Ovary (tissue), 9 donors: ENCODE results near the gene PDXDC1. TPM values are rescaled to one million over a fixed set of nuclear protein-coding genes. Genes with fewer than 3 reads are reported as not detected.
"Not testable (repeated sequence)": the region's sequence is repeated elsewhere in the genome, so short reads cannot be mapped to it uniquely, and the experiment has no call there.

Experiments used
- DNase-seq, 5 donors: peaks; one replicate each; pipeline ENCODE4 v3.0.0-alpha.2; 2019 to 2020
- H3K27ac ChIP-seq, 2 donors: fragments of 200-600 bp; one replicate each; pipeline versions ENCODE4 v1.5.1 to v1.8.0; 2019 to 2022
- H3K27me3 ChIP-seq: fragments of 200-600 bp; one replicate; pipeline ENCODE4 v1.8.0; 2022
- H3K36me3 ChIP-seq: fragments of 200-600 bp; sonication (generic); one replicate; pipeline ENCODE4 v1.5.1; 2019
- H3K4me1 ChIP-seq: one replicate; pipeline ENCODE4 v1.8.1; 2013; ENCODE audit warnings: mild to moderate bottlenecking, moderate library complexity; ENCODE audit not compliant: insufficient read depth
- H3K4me3 ChIP-seq: fragments of 200-600 bp; sonication (generic); one replicate; pipeline ENCODE4 v1.5.1; 2017
- H3K9me3 ChIP-seq, 2 donors: fragments of 200-600 bp in 1 of 2; sonication (generic) in 1 of 2; one replicate each; pipeline versions ENCODE4 v1.5.1 to v1.8.1; 2013 to 2019; ENCODE audit warnings: mild to moderate bottlenecking in 1 of 2, moderate library complexity in 1 of 2
- POLR2A ChIP-seq: fragments of 450-650 bp; IDR thresholded peaks from one replicate; pipeline ENCODE4 v1.6.1; 2017; ENCODE audit warnings: antibody characterized with exemption, mild to moderate bottlenecking, moderate library complexity
- WGBS, 3 donors: extraction: QIAGEN DNeasy Blood & Tissue Kit in 1 of 3; methylation state at CpG; one replicate each; pipeline versions ENCODE4 v1.1.5 to v1.1.7; 2013 to 2017; 5-methylcytosine and 5-hydroxymethylcytosine counted together
- intact Hi-C, 4 donors: fragments of 100-400 bp; cut with DNase I; formaldehyde crosslinking; loops; one replicate each; pipeline versions ENCODE4 v1.11.0 to v1.15.1; 2022 to 2023
- polyA plus RNA-seq, 2 donors: library from polyadenylated mRNA; stranded (reverse); fragments of 200-250 nt in 1 of 2; fragments of 350-450 nt in 1 of 2; fragmentation: Illumina TruSeq in 1 of 2; extraction: RNeasy Lipid Tissue Mini Kit (QIAGEN cat#74804) in 1 of 2; gene quantifications; one replicate each; pipeline ENCODE4 v1.2.3, GENCODE V29; 2013 to 2014
- total RNA-seq, 7 donors: library from RNA; depleted of rRNA in 2 of 7; stranded (reverse); fragments of >200 nt in 2 of 7; fragmentation: NEBNext Ultra II Directional in 3 of 7; extraction: Animal tissue kit (Norgen Biotek cat#: 25700) in 3 of 7; gene quantifications; one replicate each; pipeline versions ENCODE4 v1.1.0 to v1.2.4, GENCODE V29; 2016 to 2023
- donor health status: DM: no; HTN: no; CAD: no; lungs with moderate emphysema.
- donor health status: DM: no; HTN: no; CAD: no.
- donor health status: Bipolar disorder and iron deficiency.
- donor health status: DM: yes; HTN: yes; CAD: no.
- donor health status: DM: no; HTN: no; CAD: no.
- donor health status: DM: yes; HTN: yes; CAD: no.

The PDXDC1 gene
- total and polyA plus RNA-seq, 9 donors = 36.9 to 69.3 (median 59.3) TPM

DNA sequence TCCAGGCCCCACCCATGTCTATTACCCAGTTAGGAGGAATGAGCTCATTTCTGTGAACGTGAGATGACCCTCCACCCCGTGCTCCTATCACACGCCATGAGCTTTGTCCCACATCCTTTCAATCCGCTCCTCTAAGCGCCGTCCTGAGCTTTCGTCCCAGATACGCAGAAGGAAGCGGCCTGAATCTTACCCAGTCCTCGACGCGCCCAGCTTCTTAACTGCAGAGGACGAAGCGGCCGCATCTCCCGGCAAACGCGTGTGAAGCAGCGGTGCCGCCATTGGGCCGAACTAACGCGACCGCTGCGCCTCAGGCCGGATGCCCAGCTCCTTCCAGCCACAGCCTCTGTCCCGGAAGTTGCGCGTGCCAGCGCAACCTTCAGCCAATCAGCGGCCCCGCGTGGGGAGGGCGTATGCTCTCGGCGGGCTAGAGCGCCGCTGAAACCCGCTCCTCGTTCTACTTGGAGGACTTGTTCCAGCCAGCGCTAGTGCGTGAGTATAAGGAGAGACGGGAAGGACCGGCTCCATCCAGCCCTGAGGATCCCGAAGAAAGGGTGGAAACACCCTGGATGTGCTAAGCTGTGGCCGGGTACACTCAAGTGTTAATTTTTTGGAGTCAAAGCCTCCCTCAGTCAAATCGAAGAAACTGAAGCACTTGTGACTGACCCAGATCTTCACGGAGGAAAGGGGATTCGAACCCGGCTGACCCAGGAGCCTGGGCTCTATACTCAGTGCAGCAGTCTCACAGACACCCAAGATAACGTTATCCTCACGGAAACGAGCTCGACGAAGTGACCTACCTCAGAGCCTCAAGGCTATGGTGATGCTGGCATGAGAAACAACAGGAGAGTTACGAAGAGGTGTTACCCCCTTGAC, 119.4 kb downstream of the PDXDC1 start, which contains the start of gene RRN3:
RRN3 (minus strand) TSS at position 318 of the 873 bp plus-strand sequence; CDS start at position 279, 39 bp downstream.
- H3K4me1 ChIP-seq, H3K27me3 ChIP-seq, H3K9me3 ChIP-seq, intact Hi-C loops, H3K36me3 ChIP-seq: not testable (repeated sequence)
- WGBS, 3 donors = 1 to 3% (median 2%) methylated on average over 53 to 56 of the region's 56 CpGs
- TF ChIP-seq POLR2A = peak; percentile 83
- H3K4me3 ChIP-seq = peak within 1 kb of the TSS; percentile 70
- DNase-seq = peak; percentile 91 to 96 (median 92)
- H3K27ac ChIP-seq = peak within 1 kb of the TSS in 1 of 2 donors; percentile 45

DNA sequence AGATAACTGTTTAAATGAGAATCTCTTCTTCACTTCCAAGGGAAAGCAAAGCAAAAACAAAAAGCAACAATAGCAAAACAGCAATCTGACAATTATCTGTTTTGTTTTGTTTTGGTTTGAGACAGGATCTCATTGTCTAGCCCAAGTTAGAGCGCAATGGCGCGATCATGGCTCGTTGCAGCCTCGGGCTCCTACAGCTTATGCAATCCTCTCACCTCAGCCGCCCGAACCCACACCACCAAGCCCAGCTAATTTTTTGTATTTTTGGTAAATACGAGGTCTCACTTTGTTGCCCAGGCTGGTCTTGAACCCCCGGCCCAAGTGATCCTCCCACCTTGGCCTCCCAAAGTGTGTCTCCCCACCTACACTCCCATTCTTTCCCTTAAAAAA, 121.8 kb downstream of the PDXDC1 start:
- DNase-seq, H3K36me3 ChIP-seq, H3K27me3 ChIP-seq, intact Hi-C loops, H3K4me1 ChIP-seq, H3K4me3 ChIP-seq, H3K9me3 ChIP-seq, H3K27ac ChIP-seq: not testable (repeated sequence)
- WGBS, 3 donors = 68 to 84% (median 83%) methylated on average over 8 to 9 of the region's 9 CpGs

DNA sequence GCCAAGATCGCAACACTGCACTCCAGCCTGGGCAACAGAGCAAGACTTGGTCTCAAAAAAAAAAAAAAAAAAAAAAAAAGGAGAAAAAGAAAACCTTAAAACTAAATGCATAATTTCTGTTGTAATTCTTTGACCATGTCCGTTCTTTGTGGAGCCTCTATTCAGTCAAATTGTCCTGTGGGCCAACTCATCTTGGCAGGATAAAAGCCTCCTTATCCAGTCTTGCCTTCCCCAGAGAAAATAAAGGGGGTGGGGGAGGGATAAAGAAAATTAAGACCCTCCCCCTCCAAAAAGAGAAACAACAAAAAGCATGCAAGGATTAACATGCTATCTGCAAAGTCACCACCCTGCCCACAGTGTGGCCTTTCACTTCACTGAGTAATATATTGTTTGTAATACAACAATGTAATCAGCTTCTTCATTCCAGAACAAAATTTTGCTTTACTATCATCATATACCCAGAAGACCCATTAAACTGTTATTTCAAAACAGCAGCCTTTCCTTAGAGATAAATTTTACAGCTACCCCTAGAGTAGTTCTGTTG, 124.6 kb downstream of the PDXDC1 start:
- DNase-seq, H3K36me3 ChIP-seq, H3K9me3 ChIP-seq, H3K4me1 ChIP-seq, intact Hi-C loops, H3K27ac ChIP-seq, H3K4me3 ChIP-seq, H3K27me3 ChIP-seq: not testable (repeated sequence)
- 35 to 41% (median 35%) methylated on average over 2 of the region's 2 CpGs for WGBS, 3 donors

DNA sequence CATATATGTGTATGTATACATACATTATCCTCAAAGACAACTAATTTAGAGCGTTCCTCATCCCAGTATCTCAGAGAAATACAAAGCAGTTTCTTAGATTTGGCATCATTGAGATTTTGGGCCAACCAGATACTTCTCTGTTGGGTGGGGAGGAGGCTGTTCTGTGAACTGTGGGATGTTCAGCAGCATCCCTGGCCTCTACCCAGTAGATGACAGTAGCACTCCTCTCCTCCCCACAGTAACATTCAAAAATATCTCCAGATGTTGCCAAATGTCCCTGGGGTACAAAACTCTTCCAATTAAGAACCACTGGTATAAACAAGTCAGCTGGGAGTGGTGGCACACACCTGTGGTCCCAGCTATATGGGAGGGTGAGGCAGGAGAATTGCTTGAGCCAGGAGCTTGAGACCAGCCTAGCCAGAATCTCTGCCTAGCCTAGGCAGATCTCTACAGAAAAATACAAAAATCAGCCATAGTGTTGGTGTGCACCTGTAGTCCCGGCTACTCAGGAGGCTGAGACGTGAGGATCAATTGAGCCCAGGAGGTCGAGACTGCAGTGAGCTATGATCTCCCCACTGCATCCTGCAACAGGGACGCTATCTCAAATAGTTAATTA, 125.7 kb downstream of the PDXDC1 start:
- H3K27ac ChIP-seq, H3K9me3 ChIP-seq, H3K36me3 ChIP-seq, DNase-seq, intact Hi-C loops, H3K27me3 ChIP-seq, H3K4me3 ChIP-seq, H3K4me1 ChIP-seq: not testable (repeated sequence)
- WGBS, 3 donors = 69 to 83% (median 81%) methylated on average over 5 of the region's 5 CpGs

DNA sequence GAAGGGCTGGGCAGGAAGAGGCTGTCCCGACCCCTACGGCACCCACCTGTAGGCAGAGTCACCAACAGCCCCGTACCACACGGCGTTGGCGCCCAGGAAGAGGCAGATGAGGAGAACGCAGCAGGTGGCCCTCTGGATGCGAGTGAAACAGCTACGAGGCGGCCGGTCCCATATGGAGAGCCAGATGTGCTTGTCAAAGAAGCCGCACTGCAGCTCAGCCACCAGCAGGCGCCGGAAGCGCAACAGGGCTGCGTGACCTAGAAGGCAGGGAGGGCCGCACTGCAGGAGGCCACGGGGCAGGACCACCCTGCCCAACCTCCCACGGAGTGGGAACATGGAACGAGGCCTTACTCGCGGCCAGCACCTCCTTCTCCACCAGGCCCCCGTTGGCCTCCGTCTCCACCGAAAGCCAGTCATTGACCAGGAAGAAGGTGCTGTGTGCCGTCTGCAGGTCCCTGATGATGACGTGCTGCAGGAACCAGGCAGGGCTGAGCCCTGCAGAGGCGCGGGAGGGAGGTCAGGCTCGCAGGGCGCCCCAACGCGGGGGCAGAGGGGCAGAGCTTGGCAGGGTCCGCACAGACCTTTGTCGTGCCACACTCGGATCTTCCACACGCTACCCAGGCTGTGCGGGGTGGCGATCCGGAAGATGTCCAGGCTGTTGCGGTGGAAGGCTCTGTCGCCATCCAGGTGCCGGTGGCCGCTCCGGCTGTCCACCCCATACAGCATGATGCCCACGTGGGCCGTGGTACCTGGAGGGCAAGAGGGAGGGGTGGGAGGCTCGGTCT, 153.0 kb downstream of the PDXDC1 start:
- H3K27ac ChIP-seq, H3K4me1 ChIP-seq, intact Hi-C loops, H3K27me3 ChIP-seq, H3K4me3 ChIP-seq, H3K36me3 ChIP-seq, H3K9me3 ChIP-seq: not testable (repeated sequence)
- 91 to 93% (median 92%) methylated on average over 28 to 32 of the region's 48 CpGs for WGBS, 3 donors
- DNase-seq = peak in 1 of 5 donors; percentile 17

DNA sequence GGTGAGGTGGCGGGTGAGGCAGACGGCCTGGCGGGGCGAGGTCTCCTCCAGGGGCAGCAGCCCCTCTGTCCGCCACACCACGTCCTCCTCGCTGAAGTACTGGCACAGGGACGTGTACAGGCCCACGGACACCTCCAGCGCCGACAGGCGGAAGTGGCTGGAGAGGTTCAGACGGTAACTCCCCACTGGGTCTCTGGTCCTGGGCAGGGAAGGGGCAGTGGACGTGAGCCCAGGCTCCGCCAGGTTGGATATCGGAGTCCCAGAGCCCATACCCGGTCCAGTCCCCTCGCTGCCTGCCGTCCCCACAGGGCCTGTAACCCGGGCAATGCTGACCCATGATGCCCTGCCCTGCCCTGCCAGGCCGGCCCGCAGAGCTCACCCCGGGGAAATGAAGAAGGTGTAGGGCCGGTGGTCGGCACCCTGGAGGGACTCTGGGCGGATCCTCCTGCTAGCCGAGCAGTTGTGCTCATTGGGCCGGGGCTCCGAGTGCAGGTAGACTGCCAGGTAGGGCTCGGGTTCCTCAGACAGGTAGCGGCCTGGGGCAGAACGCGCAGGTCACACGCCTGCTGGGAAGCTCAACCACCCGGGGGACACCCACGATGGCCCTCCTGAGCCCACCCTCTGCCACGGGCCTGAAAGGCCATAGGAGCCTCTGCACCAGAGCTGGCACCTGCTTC, 155.6 kb downstream of the PDXDC1 start:
- 91 to 94% (median 93%) methylated on average over 21 to 27 of the region's 37 CpGs for WGBS, 3 donors
- intact Hi-C loops, H3K4me1 ChIP-seq, H3K9me3 ChIP-seq, H3K36me3 ChIP-seq, H3K27ac ChIP-seq, H3K4me3 ChIP-seq, H3K27me3 ChIP-seq: not testable (repeated sequence)
- DNase-seq = peak in 2 of 5 donors; percentile 7 to 17

DNA sequence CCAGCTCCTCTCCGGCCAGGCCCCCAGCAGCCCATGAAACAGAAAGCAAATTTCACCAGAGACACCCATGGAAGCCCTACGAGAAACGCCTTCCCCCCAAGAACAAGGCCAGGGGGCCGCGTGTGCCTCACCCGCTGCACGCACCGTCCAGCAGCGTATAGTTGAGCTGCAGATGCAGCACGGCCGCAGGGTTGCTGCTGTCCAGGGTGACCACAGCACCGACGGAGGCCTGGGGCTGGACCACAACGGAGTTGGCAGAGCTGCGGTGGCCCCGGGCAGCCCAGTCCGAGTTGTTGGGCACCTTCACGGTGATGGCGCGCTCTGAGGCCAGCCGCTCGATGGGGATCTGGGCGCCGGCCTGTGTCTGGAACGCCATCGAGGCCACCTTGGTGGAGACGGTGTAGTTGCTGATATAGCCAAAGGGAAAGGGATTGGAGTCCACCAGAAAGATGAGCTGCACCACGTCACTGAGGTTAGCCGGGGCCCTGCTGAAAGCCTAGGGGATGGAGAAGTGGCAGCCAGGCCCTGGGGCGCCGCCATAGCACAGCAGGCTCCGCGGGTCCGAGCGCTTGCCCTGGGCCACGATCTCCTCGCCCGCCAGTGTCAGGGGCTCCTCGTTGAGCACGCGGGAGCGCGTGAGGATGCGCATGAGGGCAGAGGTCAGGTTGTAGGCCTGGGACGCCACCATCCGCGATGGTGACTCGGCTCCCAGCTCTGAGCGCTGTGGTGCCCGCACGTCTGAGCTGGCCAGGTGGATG, 156.3 kb downstream of the PDXDC1 start:
- H3K27me3 ChIP-seq, intact Hi-C loops, H3K4me1 ChIP-seq, H3K4me3 ChIP-seq, H3K9me3 ChIP-seq, H3K27ac ChIP-seq, H3K36me3 ChIP-seq: not testable (repeated sequence)
- peak in 2 of 5 donors; percentile 6 to 14 for DNase-seq
- 88 to 90% (median 90%) methylated on average over 15 to 43 of the region's 51 CpGs for WGBS, 3 donors

DNA sequence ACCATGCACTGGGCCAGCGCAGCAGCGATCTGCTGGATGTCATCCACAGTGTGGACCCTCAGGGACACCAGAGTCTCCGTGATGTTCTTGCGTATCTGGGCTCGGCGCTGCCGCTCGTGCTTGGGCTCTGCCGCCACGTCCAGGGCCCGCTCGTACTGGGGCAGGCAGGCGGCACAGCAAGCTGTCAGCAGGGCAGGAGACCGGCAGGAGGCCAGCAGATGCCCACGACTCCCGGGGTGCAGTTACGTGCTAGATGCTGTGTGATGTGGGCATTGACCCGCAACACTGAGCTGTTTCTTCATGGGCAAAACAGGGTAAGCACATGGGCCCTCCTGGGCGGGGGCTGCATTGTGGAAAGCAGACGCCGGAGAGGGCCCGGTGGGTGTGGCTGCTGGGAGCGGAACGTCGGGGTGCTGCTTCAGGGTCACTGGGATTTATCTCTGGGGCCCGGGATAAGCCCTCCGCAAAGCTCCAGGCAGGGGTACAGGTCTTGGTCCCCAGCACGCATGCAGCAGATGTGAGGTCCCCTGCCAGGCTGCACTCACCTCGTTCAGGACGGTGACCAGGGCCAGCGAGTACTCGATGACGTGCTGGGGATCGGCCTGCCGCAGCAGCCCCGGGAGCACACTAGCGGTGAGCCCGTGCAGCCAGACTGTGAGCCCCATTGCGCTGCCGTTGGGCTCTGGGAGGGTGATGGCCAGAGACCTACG, 158.0 kb downstream of the PDXDC1 start:
- H3K4me3 ChIP-seq, H3K9me3 ChIP-seq, H3K4me1 ChIP-seq, H3K36me3 ChIP-seq, H3K27me3 ChIP-seq, intact Hi-C loops, H3K27ac ChIP-seq: not testable (repeated sequence)
- 91 to 93% methylated on average over 28 of the region's 41 CpGs; no CpG with 5 or more reads in 1 of the 3 donors for WGBS, 3 donors
- peak in 1 of 5 donors; percentile 12 for DNase-seq

DNA sequence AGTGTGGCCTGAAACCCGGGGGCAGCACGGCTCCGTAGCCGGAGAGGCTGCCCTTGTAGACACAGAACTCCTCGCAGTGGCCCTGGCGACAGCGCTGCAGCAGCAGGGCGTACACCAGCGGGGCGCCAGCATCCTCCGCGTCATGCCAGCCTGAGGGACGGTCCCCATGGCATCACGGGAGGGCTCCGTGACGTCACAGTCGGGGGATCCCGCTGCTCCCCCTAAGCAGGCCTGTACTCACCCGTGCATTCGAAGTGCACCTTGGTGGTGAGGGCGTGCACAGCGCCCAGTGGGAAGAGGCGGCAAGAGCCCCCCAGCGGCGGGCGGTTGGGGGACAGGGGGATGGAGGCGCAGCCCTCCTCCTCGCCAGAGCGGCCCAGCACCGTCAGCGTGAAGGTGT, 158.7 kb downstream of the PDXDC1 start:
- H3K4me1 ChIP-seq, intact Hi-C loops, H3K9me3 ChIP-seq, H3K36me3 ChIP-seq, H3K27ac ChIP-seq, H3K27me3 ChIP-seq, H3K4me3 ChIP-seq: not testable (repeated sequence)
- 90 to 93% (median 92%) methylated on average over 5 to 18 of the region's 31 CpGs for WGBS, 3 donors
- DNase-seq = peak in 1 of 5 donors; percentile 12
